ENCODE measurements around the gene NDFIP1. TPM values are rescaled to one million over a fixed set of nuclear protein-coding genes. Genes with fewer than 3 reads are reported as not detected.
A peak's percentile ranks its signal among the peaks of the same experiment; 100 is the strongest.

NDFIP1 gene
- total and polyA plus RNA-seq, 2 of the 13 experiments (the other 11 are each of a cell fraction or from before 2014, with no cell fraction given): 12.4 to 15.7 TPM

GRCh38 chr5:142108432-142109330 is at the start of gene NDFIP1 (continued):
- TF ChIP-seq ZBTB40 (IDR thresholded peaks at IDR 0.05) (no peak), ZBTB40 (CRISPR knock-in tag; IDR thresholded peaks at IDR 0.05) (peak; percentile 90), SYNCRIP (IDR thresholded peaks at IDR 0.05; ENCODE audit: insufficient read depth, low read depth, low read length) (no peak), ZNF335 (CRISPR knock-in tag; IDR thresholded peaks at IDR 0.05) (no peak), NFKBIZ (CRISPR knock-in tag; IDR thresholded peaks at IDR 0.05) (no peak), HDAC2 (CRISPR knock-in tag; IDR thresholded peaks at IDR 0.05) (0 out of 2 replicates have a peak, but pooled peaks have one; percentile 29), YEATS2 (CRISPR knock-in tag; IDR thresholded peaks at IDR 0.05; ENCODE audit: borderline replicate concordance) (peak; percentile 46), HBP1 (CRISPR knock-in tag; IDR thresholded peaks at IDR 0.05; ENCODE audit: low read depth) (peak; percentile 64; the same call in 1 of the 2 replicates)
